HG03280 (cell line): ENCODE measurements around the gene RRAD.

Experiments used
- ATAC-seq: cut with Tn5 transposase; IDR thresholded peaks from one replicate; pipeline ENCODE4 v1.9.1; 2021; ENCODE audit warnings: mild to moderate bottlenecking, moderate library complexity; ENCODE audit not compliant: unreplicated experiment

Gene RRAD

GRCh38 chr16:66934138-66934838, 9.0 kb upstream of the RRAD start, which contains the start of gene CIAO2B:
Gene CIAO2B, minus strand, starts transcription at chr16:66934402. Its CDS starts 38 bp downstream, at chr16:66934364.
- ATAC-seq: peak; percentile 77

GRCh38 chr16:66933776-66934137, 8.4 kb upstream of the RRAD start:
- no peak for ATAC-seq

GRCh38 chr16:66932076-66932475, 6.7 kb upstream of the RRAD start:
- no peak for ATAC-seq

GRCh38 chr16:66931665-66932064, 6.3 kb upstream of the RRAD start:
- ATAC-seq: no peak

GRCh38 chr16:66930189-66930588, 4.9 kb upstream of the RRAD start:
- ATAC-seq: no peak

- no peak for ATAC-seq
Observed at GRCh38 chr16:66928702-66929388, 3.5 kb upstream of the RRAD start.

GRCh38 chr16:66927918-66928649, 2.7 kb upstream of the RRAD start:
- no peak for ATAC-seq

- ATAC-seq: no peak
Observed at GRCh38 chr16:66926961-66927436, 1.7 kb upstream of the RRAD start.

- ATAC-seq: no peak
Observed at GRCh38 chr16:66926171-66926947, 1.0 kb upstream of the RRAD start.

GRCh38 chr16:66924527-66925321, 611 bp downstream of the RRAD start:
- no peak for ATAC-seq

GRCh38 chr16:66923866-66924265, 1.5 kb downstream of the RRAD start:
- ATAC-seq: no peak

- no peak for ATAC-seq
Observed at GRCh38 chr16:66923247-66923731, 2.0 kb downstream of the RRAD start.

- ATAC-seq: no peak
Observed at GRCh38 chr16:66921729-66922450, 3.4 kb downstream of the RRAD start.

GRCh38 chr16:66920924-66921680, 4.2 kb downstream of the RRAD start:
- no peak for ATAC-seq

- no peak for ATAC-seq
Observed at GRCh38 chr16:66920299-66920590, 5.1 kb downstream of the RRAD start.

- ATAC-seq: no peak
Observed at GRCh38 chr16:66919569-66920298, 5.6 kb downstream of the RRAD start.

- no peak for ATAC-seq
Observed at GRCh38 chr16:66918803-66919568, 6.3 kb downstream of the RRAD start, which contains the start of gene CDH16. Gene CDH16, minus strand, starts transcription at chr16:66918885. Its CDS starts 820 bp downstream, at chr16:66918065.
